ENCODE data around the gene ATP8A2.
"Not testable (repeated sequence)": the region's sequence is repeated elsewhere in the genome, so short reads cannot be mapped to it uniquely, and the experiment has no call there.

Gene ATP8A2

DNA sequence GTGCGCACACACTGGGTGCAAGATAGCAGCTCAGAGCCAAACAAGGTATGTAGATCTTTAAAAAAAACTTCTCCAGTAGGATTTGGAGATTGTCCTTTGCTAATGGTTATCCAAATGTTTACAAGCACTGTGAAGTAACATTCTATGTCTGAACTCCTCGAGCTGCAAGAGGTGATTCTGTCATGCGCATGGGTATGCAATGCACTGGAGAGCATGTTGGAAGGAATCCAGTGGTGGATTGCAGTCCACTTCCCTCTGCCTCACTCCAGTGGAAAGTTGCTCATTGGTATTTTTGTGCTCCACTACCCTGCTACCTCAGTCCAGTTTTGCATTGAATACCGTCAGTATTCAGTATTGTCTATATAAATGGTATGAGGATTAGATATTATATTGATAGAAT, 132.1 kb downstream of the ATP8A2 start:
- in situ Hi-C loops (cut with MboI; ENCODE audit: low sequenced_read_pairs, unreplicated experiment) = no loop called here
- no peak for TF ChIP-seq CTCF (IDR thresholded peaks at IDR 0.05; ENCODE audit: borderline replicate concordance, control extremely low read depth, extremely low read depth, insufficient read depth, missing control alignments)
- DNase-seq (ENCODE audit: low spot score) = no peak

GRCh38 chr13:25507841-25508240, 136.1 kb downstream of the ATP8A2 start:
- TF ChIP-seq CTCF (IDR thresholded peaks at IDR 0.05; ENCODE audit: borderline replicate concordance, control extremely low read depth, extremely low read depth, insufficient read depth, missing control alignments) = no peak
- no peak for DNase-seq (ENCODE audit: low spot score)
- in situ Hi-C loops (cut with MboI; ENCODE audit: low sequenced_read_pairs, unreplicated experiment) = no loop called here

GRCh38 chr13:25513060-25513459, 141.3 kb downstream of the ATP8A2 start:
- DNase-seq (ENCODE audit: low spot score); in situ Hi-C loops (cut with MboI; ENCODE audit: low sequenced_read_pairs, unreplicated experiment): not testable (repeated sequence)

- DNase-seq (ENCODE audit: low spot score) = no peak
- TF ChIP-seq CTCF (IDR thresholded peaks at IDR 0.05; ENCODE audit: borderline replicate concordance, control extremely low read depth, extremely low read depth, insufficient read depth, missing control alignments) = no peak
- in situ Hi-C loops (cut with MboI; ENCODE audit: low sequenced_read_pairs, unreplicated experiment) = no loop called here
Observed at GRCh38 chr13:25518441-25518840, 146.7 kb downstream of the ATP8A2 start.

- in situ Hi-C loops (cut with MboI; ENCODE audit: low sequenced_read_pairs, unreplicated experiment) = no loop called here
- DNase-seq (ENCODE audit: low spot score) = no peak
- TF ChIP-seq CTCF (IDR thresholded peaks at IDR 0.05; ENCODE audit: borderline replicate concordance, control extremely low read depth, extremely low read depth, insufficient read depth, missing control alignments) = no peak
Observed at GRCh38 chr13:25525884-25526283, 154.1 kb downstream of the ATP8A2 start.

- in situ Hi-C loops (cut with MboI; ENCODE audit: low sequenced_read_pairs, unreplicated experiment) = no loop called here
- no peak for TF ChIP-seq CTCF (IDR thresholded peaks at IDR 0.05; ENCODE audit: borderline replicate concordance, control extremely low read depth, extremely low read depth, insufficient read depth, missing control alignments)
- no peak for DNase-seq (ENCODE audit: low spot score)
Observed at GRCh38 chr13:25528266-25528665, 156.5 kb downstream of the ATP8A2 start.

GRCh38 chr13:25529425-25529824, 157.7 kb downstream of the ATP8A2 start:
- no peak for TF ChIP-seq CTCF (IDR thresholded peaks at IDR 0.05; ENCODE audit: borderline replicate concordance, control extremely low read depth, extremely low read depth, insufficient read depth, missing control alignments)
- no peak for DNase-seq (ENCODE audit: low spot score)
- in situ Hi-C loops (cut with MboI; ENCODE audit: low sequenced_read_pairs, unreplicated experiment) = no loop called here
